Left ventricle myocardium inferior (tissue), 1 donor: ENCODE results near the gene TOPAZ1. TPM values are rescaled to one million over a fixed set of nuclear protein-coding genes. Genes with fewer than 3 reads are reported as not detected.
A peak's percentile ranks its signal among the peaks of the same experiment; 100 is the strongest.

Source experiments
- DNase-seq: peaks from one replicate; pipeline ENCODE4 v3.0.0-alpha.2; 2020
- H3K27ac ChIP-seq: fragments of 200-600 bp; replicated peaks from 2 replicates; pipeline ENCODE4 v1.8.0; 2021
- H3K27me3 ChIP-seq: fragments of 200-600 bp; 2 replicates; pipeline ENCODE4 v1.8.0; 2021; ENCODE audit warnings: low read depth
- H3K36me3 ChIP-seq: fragments of 200-600 bp; 2 replicates; pipeline ENCODE4 v1.8.0; 2021
- H3K4me1 ChIP-seq: fragments of 200-600 bp; 2 replicates; pipeline ENCODE4 v1.8.0; 2021
- H3K4me3 ChIP-seq: fragments of 200-600 bp; 2 replicates; pipeline ENCODE4 v1.8.0; 2021; ENCODE audit warnings: mild to moderate bottlenecking, moderate library complexity
- H3K9me3 ChIP-seq: fragments of 200-600 bp; replicated peaks from 2 replicates; pipeline ENCODE4 v1.8.0; 2021
- intact Hi-C: fragments of 100-400 bp; cut with micrococcal nuclease; formaldehyde crosslinking; loops from one replicate; pipeline ENCODE4 v1.11.0; 2022
- long read RNA-seq: library from polyadenylated mRNA; unstranded; transcript quantifications from one replicate; pipeline ENCODE4 v2.0.0, GENCODE V29; 2021
- total RNA-seq: library from RNA; stranded (reverse); fragmentation: NEBNext Ultra II Directional; extraction: Animal tissue kit (Norgen Biotek cat#: 25700); gene quantifications from one replicate; pipeline ENCODE4 v1.2.1, GENCODE V29; 2021
- TF ChIP-seq, protein P1 (sequence below): fragments of 200-600 bp; IDR thresholded peaks from 2 replicates; pipeline ENCODE4 v1.8.0; 2021; ENCODE audit warnings: antibody characterized with exemption, mild to moderate bottlenecking, borderline replicate concordance
- donor health status: DM: no; HTN: yes; CAD: no; lungs with severe emphysema.

TOPAZ1 gene
- total RNA-seq, result not detected
- long read RNA-seq, result 0 reads

DNA sequence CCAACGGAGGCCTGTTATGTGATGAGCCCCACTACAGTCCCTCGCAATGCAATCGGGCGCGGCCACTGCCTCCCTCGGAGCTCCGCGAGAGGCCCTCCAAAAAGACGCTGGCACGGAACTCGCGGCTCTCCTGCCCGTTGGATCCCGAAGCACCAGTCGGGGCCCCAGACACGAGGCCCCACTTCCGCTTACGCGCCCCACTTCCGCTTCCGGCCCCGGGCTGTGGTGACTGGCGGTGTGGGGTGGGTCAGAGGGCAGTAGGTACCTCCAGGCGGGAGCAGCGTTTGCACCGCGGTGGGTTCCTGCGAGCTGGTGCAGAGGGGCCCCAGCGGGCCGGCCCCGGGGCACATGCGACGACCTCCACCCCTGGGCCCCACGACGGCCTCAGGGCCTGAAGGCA is at the start of gene TOPAZ1:
Gene TOPAZ1, plus strand, starts transcription at position 181 of the 400 bp plus-strand sequence. Its CDS starts 168 bp downstream, at position 349.
- Histone ChIP-seq H3K27ac (no peak within 1 kb of the TSS), H3K36me3 (no peaks in the 10 kb centered on the region), H3K27me3 (peaks cover 29% of the 10 kb centered on the region), H3K4me3 (no peak within 1 kb of the TSS), H3K4me1 (no peaks in the 10 kb centered on the region), H3K9me3 (no peaks in the 10 kb centered on the region)
- intact Hi-C loops, result no loop called here
- TF ChIP-seq, protein P1, sequence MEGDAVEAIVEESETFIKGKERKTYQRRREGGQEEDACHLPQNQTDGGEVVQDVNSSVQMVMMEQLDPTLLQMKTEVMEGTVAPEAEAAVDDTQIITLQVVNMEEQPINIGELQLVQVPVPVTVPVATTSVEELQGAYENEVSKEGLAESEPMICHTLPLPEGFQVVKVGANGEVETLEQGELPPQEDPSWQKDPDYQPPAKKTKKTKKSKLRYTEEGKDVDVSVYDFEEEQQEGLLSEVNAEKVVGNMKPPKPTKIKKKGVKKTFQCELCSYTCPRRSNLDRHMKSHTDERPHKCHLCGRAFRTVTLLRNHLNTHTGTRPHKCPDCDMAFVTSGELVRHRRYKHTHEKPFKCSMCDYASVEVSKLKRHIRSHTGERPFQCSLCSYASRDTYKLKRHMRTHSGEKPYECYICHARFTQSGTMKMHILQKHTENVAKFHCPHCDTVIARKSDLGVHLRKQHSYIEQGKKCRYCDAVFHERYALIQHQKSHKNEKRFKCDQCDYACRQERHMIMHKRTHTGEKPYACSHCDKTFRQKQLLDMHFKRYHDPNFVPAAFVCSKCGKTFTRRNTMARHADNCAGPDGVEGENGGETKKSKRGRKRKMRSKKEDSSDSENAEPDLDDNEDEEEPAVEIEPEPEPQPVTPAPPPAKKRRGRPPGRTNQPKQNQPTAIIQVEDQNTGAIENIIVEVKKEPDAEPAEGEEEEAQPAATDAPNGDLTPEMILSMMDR, result no peak
- DNase-seq, result no peak

DNA sequence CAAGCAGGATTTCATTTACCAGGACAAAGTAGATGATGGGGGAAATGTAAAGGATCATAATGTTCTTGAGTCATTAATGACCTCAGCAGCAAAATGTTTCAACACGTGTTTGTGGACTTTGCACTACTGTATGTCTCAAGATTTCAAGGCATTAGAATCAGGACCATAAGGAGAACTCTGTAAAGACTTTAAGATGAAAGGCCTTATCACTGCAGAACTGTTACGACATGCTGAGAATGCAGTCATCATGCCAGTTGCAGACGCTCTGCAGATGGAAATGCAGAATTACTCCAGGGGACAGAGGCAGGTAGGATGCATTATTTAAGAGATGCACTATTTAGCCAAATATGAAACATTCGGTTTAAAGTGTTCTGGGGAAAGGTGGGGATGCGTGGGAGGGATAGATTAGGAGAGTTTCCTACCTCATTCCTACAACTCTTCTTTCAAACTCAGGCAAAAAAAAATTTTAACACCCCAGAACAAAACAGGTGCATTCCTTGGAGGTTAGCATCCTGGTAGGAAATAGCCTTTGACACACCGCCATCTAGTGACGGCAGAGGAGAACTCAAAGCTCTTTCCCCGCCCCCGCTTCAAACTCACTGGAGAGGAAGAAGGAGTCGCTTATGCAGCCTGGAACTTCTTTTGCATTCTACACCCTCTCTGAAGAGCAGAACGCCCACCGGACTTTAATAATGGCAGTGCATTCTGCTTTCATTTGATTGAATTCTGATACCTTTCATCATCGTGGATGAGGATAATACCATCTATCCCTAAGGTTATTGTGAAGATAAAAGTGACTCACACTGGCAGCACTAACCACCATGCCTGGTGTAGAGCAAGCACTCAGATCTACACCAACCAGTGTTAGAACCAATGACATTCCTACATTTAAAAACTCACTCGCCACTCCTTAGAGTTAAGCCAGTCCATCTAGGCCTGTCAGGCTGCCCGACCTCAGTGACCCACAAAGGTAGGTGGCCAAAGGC is 43.1 kb upstream of the TOPAZ1 start:
- Histone ChIP-seq H3K36me3 (no peaks in the 10 kb centered on the region), H3K4me1 (no peaks in the 10 kb centered on the region), H3K4me3 (no peak overlapping the region), H3K9me3 (no peaks in the 10 kb centered on the region), H3K27me3 (peaks cover 53% of the 10 kb centered on the region), H3K27ac (no peak overlapping the region)
- DNase-seq, result peak; percentile 20
- TF ChIP-seq, protein P1, result peak; percentile 87
- intact Hi-C loops, result loop anchor here (5.0 kb wide), 1 partner anchor 651 kb away; no protein-coding TSS in a partner anchor

DNA sequence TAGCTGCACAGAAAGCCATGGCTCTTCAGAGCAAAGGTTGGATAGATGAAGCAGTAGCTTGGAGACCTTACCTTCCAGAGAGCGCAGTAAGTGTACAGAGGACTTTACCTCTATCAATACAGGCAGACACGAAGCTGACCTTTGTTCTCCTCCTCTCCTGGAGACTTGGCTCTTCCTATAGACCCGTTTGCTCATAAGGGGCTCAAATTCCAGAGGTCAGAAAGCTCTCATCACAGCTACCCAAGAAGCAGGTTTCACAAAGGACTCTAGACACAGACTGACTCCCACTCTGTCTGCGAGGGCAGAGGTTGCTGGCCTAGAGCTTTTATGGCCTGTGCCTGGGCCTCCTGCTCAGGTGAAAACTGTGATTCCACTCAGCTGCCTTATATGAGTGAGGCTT is 35.4 kb upstream of the TOPAZ1 start:
- TF ChIP-seq, protein P1, result no peak

GRCh38 chr3:44206862-44207652 is 34.6 kb upstream of the TOPAZ1 start:
- Histone ChIP-seq H3K4me1 (no peaks in the 10 kb centered on the region), H3K9me3 (no peaks in the 10 kb centered on the region), H3K36me3 (no peaks in the 10 kb centered on the region), H3K27me3 (peaks cover 69% of the 10 kb centered on the region), H3K27ac (no peak overlapping the region), H3K4me3 (no peak overlapping the region)
- intact Hi-C loops, result no loop called here
- TF ChIP-seq, protein P1, result no peak
- no peak for DNase-seq

More for the DNA sequence above, 35.4 kb upstream of the TOPAZ1 start:
- Histone ChIP-seq H3K4me3 (no peak overlapping the region), H3K4me1 (no peaks in the 10 kb centered on the region), H3K27me3 (peaks cover 71% of the 10 kb centered on the region), H3K36me3 (no peaks in the 10 kb centered on the region), H3K9me3 (no peaks in the 10 kb centered on the region), H3K27ac (no peak overlapping the region)
- no peak for DNase-seq
- intact Hi-C loops, result no loop called here

GRCh38 chr3:44208086-44208485 is 33.6 kb upstream of the TOPAZ1 start:
- no peak for DNase-seq
- H3K9me3 ChIP-seq, result no peaks in the 10 kb centered on the region
- no peaks in the 10 kb centered on the region for H3K4me1 ChIP-seq
- intact Hi-C loops, result no loop called here
- TF ChIP-seq, protein P1, result no peak
- H3K27me3 ChIP-seq, result peaks cover 60% of the 10 kb centered on the region
- no peak overlapping the region for H3K4me3 ChIP-seq
- H3K27ac ChIP-seq, result no peak overlapping the region
- no peaks in the 10 kb centered on the region for H3K36me3 ChIP-seq
